HG02938 (cell line): ENCODE data around the gene ASPSCR1.

Experiments used
- ATAC-seq: cut with Tn5 transposase; IDR thresholded peaks from one replicate; pipeline ENCODE4 v1.9.1; 2021; ENCODE audit warnings: mild to moderate bottlenecking, moderate library complexity; ENCODE audit not compliant: unreplicated experiment

The ASPSCR1 gene

DNA sequence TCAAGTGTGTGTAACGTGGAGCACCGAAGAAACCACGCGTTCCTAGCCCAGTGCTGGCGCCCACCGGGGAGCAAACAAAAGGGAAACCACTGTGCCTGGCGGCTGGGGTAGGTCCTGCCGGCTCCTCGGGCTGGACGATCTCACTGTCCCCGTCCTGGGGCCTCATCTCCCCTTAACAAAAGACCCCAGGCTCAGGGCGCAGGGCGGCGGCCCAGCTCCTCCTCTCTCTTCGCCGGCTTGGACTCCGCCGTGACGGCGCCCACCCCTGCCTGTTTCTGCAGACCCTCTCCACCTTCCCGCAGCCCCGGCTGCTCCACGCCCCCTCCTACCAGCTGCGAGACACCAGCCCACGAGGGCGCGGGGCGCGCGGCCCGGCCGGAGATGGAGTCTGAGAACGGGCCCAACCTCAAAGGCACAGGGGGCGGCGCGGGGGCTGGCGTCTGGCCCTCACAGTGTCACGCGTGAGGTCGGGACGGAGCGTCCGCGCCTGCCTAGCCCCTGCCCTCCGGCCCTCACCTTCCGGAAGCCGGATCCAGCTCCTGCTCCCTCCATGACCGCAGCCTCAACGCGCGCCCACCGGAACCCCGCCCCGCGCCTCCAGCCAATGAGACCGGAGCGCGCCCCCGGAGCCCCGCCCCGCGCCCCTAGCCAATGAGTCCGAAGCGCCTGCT is 45.0 kb downstream of the ASPSCR1 start, which contains the start of gene CENPX:
CENPX (minus strand) TSS at position 569 of the 671 bp plus-strand sequence; CDS start at position 552, 17 bp downstream.
- no peak for ATAC-seq

DNA sequence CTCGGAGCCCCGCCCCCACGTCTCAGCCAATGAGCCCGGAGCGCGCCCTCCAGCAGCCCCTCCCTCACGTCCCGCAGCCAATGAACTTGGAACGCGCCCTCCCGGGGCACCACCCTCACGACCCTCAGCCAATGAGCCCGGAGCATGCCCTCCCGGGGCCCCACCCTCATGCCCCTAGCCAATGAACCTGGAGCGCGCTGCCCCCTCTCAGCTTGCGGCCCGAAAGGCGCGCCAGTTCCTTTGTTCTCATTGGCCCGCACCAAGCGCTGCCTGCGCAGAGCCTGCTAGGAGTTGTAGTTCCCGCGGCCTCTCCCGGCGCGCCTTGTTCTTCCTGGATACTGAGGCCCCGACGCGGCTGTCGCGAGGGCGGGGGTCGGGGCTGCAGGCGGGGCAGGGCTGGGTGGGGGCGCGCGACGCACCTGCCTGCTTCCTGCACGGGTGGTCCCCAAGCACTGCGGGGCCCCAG is 45.6 kb downstream of the ASPSCR1 start, which contains the start of gene LRRC45:
LRRC45 (plus strand) TSS at position 325 of the 466 bp plus-strand sequence. CDS start 339 bp downstream, outside the sequence.
- ATAC-seq: peak; percentile 90

DNA sequence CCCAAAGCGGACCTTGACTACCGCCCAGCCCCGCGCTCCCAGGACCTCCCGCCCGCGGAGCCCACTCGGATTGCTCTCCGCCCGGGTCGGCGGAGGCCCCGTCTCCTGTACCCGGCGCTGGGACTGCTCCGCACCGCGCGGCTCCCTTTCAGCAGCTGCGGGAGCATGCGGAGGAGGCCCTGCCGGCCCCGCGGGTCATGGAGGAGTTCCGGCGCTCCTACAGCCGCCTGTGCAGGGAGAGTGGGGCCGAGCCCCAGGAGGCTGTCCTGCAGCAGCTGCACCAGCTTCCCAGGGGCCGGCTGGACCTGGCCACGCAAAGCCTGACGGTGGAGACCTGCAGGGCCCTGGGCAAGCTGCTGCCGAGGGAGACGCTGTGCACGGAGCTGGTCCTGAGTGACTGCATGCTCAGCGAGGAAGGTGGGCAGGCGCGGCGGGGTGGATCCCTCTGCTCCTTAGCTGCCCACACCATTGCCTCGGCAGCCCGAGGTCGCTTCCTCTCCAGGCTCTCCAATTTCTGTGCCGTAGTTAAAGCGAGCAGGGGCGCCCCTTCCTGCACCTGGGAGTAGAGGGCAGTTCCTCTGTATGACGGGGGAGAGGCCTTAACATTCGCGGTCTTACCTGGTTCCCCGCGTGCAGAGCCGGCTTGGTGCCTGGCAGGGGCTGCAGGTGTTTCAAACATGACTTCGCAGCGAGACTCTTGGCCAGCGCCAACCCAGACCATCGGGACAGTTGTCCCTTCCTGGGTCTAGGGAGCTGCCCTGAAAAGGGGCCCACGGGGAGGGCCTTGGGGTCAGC is 46.2 kb downstream of the ASPSCR1 start:
- no peak for ATAC-seq

DNA sequence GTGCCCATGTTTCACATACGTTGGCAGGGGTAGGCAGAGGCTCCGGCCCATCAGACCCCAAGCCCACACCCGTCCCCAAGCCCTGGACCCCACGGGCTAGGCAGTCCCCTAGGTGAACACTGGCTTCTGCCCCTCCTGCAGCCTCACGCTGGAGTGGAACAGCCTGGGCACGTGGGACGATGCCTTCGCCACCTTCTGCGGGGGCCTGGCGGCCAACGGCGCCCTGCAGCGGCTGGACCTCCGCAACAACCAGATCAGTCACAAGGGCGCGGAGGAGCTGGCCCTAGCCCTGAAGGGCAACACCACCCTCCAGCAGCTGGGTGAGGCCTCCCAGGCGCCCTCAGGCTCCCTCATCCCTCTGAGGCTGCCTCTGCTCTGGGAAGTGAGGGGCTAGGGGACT is 47.4 kb downstream of the ASPSCR1 start:
- no peak for ATAC-seq

DNA sequence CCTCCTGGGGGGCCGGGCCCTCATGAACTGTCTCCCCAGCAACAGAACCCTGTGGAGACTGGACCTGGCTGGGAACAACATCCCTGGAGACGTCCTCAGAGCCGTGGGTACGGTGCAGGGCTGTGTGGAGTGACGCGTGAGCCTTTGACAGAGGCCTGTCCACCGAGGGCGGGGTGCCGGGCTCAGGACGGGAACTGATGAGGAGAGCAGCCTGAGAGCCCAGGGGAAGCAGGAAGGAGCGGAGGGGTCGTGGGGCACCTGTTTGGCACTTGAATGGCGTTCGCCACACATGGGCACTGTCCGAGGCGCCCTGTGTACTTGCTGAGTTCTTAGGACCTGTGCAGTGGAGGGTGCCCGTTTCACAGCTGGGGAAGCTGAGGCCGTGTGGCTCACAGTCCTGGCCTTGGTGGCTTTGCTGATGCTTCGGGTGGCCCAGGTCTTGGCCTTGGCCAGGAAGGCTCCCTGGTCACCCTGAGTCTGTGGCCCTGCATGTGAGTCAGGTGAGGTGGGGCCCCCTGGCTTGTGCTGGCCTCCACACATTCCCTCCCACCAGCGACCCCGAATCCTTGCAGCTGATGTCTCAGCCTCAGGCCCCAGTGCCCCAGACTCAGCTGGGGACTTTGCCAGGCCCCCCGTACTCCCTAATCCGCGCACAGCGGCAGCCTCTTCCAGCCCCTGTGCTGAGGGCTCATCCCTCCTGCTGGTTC is 48.1 kb downstream of the ASPSCR1 start:
- ATAC-seq: no peak

DNA sequence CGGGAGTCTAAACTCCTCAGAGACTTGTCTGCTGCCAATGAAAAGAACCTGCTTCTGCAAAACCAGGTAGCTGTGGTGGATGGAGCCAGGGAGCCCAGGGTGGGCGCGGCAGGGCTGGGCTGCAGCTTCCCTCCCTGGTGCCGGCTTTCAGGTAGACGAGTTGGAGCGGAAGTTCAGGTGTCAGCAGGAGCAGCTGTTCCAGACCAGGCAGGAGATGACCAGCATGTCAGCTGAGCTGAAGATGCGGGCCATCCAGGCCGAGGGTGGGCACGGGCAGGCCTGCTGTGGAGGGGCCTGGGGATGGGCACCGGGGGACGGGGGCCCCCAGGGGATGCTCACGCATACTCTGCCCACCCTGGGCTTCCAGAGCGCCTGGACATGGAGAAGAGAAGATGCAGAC is 50.8 kb downstream of the ASPSCR1 start:
- ATAC-seq: no peak

DNA sequence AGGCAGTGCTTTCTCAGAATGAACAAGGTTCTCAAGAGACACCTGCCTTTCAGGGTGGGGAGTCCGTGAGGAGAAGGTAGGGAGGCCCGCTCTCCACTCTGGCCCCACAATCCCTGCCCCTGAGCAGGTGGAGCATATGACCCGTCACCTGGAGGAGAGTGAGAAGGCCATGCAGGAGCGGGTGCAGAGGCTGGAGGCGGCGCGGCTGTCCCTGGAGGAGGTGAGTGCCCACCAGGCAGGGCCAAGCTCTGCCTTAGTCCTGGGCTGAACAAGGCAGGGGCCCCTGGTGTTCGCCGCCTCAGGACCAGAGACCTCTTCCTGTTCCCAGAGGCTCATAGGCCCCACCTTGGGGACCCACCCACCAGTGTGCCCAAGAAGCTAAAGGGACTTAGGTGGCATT is 51.5 kb downstream of the ASPSCR1 start:
- ATAC-seq: no peak

DNA sequence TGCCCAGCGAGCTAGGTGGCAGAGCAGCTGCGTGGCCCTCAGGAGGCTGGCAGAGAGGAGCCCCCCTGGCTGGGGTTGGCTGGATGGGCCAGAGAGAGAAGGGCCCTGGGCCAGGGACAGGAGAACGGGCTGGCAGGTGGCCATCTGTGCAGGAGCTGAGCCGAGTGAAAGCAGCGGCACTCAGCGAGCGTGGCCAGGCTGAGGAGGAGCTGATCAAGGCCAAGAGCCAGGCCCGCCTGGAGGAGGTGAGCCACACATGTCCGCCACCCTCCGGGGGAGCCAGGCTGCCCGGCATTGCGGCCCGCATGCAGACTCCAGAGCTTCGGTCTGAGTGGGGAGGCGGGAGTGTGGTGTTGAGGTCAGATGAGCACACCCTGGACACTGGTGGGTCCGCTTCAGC is 52.0 kb downstream of the ASPSCR1 start:
- no peak for ATAC-seq

DNA sequence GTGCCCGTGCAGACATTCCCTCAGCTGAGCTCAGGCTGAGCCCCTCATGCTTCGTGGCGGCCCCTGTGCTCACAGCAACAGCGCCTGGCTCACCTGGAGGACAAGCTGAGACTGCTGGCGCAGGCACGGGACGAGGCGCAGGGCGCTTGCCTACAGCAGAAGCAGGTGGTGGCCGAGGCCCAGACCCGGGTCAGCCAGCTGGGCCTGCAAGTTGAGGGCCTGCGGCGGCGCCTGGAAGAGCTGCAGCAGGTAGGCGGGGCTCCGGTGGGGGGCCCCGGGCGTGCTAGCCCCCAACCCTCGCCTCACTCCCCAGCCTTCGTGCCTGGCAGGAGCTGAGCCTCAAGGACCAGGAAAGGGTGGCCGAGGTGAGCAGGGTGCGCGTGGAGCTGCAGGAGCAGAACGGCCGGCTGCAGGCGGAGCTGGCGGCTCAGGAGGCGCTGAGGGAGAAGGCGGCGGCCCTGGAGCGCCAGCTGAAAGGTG is 52.6 kb downstream of the ASPSCR1 start:
- no peak for ATAC-seq

DNA sequence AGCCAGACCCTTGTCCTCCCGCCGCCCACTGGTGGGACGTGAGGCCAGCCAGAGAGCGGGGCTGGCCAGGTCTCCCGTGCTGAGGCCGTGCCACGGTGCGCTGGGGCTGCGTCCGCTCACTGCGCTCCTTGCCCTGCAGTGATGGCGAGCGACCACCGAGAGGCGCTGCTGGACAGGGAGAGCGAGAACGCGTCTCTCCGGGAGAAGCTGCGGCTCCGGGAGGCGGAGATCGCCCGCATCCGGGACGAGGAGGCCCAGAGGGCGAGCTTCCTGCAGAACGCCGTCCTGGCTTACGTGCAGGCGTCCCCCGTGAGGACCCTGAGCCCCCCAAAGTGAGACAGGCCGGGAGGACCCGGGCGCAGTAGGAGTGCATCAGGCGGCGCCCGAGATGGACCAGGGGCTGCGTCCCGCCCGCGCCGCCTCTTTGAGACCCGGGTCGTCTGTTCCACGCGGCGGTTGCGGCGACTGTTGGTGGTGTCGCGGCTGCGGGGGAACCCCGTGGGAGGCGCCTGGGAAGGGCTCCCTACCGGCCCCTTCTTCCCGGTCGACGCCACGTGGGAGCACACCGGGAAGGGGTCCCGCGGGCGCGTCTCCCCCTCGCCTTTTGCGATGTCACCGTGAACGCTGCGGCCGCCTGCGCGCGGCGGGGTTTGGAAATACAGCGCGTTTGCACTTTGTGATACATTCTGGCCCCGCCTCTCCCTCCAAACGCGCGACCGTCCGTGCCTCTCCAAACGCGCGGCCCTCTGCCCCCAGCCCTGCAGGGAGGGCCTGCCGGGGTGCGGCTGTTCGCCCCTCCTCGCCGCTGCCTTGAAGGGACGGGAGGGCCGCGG is 53.3 kb downstream of the ASPSCR1 start:
- no peak for ATAC-seq

DNA sequence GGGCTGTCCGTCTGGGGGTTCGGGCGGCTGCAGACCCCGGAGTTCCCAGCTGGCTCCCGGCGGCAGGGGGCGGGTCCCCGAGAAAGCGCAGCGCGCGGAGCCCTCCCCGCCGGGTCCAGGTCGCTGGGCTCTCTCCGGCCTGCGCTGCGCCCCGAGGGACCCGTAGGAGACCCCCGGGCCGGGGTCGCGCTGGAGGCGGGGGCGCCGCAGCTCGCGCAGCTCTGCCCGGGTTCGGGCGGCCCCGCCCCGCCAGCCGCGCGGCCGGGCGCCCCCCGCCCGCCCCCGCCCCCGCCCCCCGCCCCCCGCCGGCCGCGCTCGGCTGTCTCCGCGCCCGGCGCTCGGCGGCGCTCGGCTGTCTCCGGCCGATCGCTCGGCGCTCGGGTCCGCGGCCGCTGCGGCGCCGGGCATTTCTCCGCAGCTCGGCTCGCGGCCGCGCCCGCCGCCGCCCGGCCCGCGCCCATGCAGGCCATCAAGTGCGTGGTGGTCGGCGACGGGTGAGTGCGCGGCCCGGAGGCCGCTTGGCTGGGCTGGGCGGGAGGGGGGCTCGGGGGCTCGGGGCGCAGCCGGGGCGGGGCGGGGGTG is 54.0 kb downstream of the ASPSCR1 start, which contains the start of gene RAC3:
RAC3 (plus strand) TSS at position 376 of the 582 bp plus-strand sequence; CDS start at position 460, 84 bp downstream.
- ATAC-seq: no peak

DNA sequence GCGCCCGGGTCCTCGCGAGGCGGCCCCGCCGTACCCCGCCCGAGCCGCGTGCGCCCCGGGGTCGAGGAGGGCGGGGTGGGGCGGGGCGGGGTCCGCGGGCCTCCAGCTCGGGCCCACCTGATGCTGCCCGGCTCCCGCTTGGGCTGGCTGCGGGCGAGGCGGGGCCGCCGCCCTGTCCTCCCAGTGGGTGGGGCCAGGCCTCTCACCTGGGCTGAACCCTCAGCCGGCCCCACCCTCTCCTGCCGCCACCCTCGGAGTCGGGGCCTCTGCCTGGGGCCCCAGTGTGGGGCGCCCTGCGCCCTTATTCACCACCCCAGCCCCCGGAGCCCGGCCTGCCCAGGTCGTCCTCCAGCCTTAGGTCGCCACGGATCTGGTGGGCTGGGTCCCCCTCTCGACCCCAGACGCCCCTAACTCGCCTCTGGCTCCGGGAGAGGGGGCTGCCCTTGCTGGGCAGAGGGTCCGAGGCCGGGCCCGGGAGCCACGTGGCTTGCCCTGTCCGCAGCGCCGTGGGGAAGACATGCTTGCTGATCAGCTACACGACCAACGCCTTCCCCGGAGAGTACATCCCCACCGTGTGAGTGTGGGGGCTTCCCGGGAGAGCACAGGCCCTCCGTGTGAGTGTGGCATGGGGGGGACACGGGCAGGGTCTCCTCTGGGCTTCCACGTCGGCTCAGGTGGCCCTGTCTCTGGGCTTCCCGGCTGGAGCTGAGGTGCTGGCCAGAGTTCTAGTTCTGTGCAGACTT is 54.6 kb downstream of the ASPSCR1 start:
- no peak for ATAC-seq

DNA sequence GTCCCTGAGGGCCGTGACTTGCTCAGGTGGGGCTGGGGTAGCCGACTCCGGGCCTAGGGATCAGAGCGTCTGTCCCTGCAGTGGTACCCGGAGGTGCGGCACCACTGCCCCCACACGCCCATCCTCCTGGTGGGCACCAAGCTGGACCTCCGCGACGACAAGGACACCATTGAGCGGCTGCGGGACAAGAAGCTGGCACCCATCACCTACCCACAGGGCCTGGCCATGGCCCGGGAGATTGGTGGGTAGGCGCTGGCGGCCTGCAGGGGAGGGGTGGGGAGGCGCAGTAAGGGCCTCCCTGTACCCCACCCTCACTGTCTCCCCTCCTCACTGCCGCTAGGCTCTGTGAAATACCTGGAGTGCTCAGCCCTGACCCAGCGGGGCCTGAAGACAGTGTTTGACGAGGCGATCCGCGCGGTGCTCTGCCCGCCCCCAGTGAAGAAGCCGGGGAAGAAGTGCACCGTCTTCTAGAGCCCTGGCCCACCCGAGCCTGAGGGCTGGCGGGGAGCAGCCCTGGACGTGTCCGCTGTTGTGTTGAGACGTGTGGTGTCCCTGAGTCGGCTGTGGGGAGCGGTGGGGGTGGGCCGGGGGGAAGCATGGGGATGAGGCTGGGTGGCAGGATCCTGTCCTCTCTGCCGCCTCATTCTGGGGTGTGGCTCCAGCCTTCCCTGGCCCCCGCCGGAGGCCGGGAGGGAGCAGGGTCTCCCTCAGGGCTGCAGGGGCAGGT is 56.1 kb downstream of the ASPSCR1 start:
- no peak for ATAC-seq

DNA sequence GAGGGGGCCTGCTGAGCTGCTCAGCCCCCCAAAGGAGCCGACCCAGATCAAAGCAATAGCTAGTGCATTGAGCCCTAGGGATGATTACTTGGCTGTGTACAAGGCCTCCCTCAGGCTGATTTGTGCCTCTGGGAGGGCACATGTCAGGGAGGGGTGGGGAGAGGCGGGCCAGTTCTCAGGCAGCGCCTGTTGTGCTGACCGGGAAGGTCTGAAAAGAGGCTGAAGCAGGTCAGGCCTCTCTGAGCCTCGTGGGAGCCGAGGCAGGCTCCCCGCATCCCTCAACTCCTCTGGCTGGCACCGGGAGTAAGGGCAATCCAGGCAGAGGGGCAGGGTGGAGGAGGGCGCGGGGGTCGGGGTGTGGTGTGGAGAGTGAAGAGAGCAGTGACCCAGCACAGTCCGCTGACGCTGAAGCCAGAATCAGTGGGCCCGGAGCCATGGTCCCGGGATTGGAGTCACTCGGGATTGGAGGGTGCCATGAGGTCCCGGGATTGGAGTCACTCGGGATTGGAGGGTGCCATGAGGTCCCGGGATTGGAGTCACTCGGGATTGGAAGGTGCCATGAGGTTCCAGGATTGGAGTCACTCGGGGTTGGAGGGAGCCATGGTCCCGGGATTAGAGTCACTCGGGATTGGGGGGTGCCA is 57.1 kb downstream of the ASPSCR1 start:
- ATAC-seq: no peak

DNA sequence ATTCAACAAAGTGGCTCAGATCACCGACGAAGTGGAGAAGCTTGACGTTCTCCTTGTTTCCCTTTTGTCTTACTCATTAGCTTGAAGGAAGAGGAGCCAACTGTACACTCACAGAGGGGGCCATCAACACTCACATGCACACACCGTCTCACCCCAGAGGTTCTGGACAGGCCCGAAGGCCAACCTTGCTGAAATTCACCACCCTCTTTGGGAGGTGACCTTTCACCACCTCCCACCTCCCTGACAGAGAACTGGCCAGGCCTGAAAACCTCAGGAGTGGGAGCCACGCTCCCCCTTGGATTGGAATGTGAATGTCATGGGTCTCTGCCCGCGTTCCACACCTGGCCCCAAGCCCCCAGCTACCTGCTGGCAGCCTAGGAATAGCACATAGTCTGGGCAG is 58.1 kb downstream of the ASPSCR1 start:
- ATAC-seq: no peak

DNA sequence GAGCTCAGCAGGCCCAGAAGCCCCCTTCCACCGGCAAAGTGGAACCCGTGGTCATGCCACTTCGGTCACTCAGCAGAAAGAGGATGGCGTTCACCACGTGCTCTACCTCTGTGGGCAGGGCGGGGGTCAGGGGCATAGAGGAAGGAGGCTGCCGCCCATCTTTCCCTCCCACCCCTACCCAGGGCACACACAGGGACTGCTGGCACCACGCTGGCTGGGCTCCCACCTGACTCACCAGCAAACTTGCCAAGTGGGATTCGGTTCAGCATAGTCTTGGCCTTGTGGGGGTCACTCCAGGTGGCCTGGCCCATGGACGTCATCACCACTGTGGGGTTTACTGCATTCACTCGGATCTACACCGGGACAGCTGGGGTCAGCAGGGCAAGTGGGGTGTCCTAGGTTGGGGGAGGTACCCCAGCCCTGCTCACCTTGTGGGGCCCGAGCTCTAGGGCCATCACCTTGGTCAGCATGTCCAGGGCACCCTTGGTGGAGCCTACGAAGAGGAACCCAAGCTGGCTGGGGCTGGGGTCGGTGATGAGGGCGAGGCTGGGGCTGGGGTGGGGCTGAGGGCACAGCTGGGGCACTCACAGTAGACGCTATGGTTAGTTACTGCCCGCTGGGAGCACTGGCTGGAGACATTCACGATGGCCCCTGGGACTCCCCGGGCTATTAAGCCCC is 58.7 kb downstream of the ASPSCR1 start:
- no peak for ATAC-seq

DNA sequence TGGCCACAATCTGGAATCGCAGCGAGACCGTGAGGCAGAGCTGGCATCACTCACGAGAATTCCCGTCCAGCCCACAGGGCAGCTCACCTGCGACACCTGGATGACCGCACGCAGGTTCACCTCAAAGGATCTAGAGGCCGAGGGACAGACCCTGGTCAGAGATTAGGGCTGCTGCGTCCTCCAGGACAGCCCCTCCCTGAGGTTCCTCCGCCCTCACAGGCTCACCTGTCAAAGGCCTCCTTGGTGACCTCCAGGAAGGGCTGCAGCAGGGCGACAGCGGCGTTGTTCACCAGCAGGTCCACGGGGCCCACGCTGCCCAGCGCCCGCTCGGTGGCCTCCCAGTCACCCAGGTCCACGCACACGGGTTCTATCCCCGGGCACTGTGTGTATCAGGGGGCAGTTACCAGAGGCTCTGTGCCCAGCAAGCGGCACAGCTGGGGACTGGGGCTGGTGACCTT is 59.2 kb downstream of the ASPSCR1 start:
- ATAC-seq: peak; percentile 8
